HG03064 (cell line): ENCODE data around the gene TBCE.

Experiments used
- ATAC-seq: cut with Tn5 transposase; IDR thresholded peaks from one replicate; pipeline ENCODE4 v1.9.1; 2021; ENCODE audit warnings: low read depth; ENCODE audit not compliant: unreplicated experiment

The TBCE gene

DNA sequence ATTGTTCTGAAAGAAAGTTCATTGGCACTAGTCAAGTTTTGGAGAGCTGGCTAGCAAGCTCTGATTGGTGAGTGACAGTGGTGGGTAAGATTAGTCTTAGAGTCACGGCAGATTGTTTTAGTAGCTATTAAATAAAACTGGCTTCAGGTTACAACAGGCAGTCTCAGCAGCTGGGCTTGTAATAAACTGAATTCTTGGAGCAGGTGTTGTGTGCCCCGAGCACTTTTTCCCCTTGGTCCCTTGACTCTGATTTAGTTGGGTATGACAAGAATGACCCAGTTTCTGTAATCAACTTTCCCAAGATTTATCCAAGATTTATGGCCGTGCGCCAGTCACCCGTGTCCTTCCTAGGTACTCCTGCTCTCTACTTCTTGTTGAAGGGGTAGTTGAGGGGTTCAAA, 40.2 kb downstream of the TBCE start:
- no peak for ATAC-seq

GRCh38 chr1:235408503-235408960, 41.3 kb downstream of the TBCE start:
- ATAC-seq: no peak

GRCh38 chr1:235409042-235409820, 42.0 kb downstream of the TBCE start:
- no peak for ATAC-seq

DNA sequence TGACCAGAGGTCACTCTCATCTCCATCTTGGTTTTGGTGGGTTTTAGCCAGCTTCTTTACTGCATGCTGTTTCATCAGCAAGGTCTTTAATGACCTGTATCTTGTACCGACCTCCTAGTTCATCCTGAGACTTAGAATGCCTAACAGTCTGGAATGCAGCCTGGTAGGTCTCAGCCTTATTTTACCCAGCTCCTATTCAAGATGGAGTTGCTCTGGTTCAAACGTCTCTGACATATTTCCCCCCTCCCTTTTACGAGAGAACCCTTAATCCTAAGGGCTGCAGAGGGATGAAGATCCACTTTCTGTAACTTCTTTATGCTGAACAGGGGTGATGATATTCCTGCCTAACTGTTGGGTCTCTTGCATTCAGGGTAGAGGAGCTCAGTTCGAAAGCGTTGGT, 43.2 kb downstream of the TBCE start:
- ATAC-seq: no peak

DNA sequence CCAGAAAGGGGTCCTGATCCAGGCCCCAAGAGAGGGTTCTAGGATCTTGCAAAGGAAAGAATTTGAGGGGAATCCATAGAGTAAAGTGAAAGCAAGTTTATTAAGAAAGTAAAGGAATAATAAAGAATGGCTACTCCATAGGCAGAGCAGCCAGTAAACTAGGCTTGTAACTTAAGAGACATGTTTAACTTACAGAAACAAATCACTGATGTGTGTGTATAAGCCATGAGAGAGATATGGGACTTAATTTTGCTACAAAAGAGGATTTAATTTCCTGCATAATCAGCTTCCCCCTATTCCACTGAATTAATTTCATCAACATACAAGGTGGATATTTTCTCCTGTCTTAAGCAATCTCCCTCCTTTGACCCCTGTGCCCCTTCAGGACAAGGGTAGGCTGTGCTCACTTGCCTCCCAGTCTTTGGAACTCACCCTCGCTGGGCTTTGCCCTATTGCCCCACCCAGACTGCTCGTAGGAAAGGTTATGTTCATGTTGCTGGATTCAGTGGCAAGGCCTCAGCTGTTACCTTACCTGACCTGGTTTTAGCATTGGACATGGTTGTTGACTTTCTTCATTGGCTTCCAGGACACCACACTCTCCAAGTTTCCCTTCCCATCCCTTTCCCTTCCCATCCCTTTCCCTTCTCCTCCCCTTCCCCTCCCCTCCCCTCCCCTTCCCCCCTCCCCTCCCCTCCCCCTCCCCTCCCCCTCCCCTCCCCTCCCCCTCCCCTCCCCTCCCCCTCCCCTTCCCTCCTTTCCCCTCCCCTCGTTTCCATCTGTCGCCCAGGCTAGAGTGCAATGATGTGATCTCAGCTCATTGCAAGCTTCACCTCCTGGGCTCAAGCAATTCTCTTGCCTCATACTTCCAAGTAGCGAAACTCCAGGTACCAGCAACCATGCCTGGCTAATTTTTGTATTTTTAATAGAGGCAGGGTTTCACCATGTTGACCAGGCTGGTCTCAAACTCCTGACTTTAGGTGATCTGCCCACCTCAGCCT, 44.6 kb downstream of the TBCE start:
- no peak for ATAC-seq

DNA sequence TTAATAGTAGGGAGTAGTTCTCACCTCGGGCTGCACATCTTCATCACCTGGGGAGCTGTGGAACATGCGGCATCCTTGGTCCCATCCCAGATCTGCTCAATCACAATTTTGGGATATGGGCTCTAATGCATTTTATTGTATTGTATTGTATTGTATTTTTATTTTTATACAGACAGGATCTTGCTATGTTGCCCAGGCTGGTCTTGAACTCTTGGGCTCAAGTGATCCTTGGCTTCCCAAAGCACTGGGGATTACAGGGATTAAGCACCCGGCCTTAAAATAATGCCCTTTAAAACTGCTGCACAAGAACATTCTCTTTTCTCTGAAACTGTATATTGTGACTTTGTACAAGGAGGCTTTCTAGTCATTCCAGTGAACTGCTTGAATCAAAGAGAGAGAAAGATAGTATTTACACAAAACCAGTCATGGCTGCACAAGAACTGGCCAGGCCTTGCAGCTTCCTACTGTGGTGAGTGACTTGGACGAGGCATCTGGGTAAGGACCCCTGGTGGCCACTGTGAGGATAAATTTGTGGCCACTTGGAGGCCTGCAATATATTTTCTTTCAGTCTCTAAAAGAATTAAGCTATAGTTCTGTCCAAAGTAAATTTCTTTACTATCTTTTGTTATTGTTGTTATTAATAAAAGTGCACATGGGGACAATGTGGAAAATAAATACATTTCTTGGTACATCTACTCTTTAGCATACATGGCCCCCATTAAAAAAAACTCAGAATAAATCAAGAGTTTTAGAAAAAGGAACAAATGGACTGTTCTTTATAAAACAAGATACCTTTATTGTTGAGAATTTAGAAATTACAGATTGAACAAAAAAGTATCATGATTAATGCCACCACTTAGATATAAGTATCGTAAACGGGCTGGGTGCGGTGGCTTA, 48.0 kb downstream of the TBCE start:
- ATAC-seq: no peak

DNA sequence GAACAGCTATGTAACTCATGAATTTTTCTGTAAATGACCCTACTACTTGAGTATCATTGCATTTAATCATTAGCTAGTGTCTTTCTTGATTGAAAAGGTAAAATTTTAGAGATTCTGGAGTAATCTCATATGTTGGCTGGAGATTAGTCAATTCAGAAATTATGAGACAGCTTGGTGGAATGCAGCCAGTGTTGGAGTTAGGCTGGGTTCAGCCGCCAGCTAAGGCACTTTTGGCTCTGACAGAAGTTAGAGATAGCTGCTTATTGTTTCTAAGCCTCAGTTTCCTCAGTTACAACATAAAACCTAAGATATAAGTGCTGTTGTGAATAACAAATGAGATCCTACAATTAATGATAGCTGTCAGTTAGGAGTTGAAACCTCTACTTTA, 49.4 kb downstream of the TBCE start:
- no peak for ATAC-seq

DNA sequence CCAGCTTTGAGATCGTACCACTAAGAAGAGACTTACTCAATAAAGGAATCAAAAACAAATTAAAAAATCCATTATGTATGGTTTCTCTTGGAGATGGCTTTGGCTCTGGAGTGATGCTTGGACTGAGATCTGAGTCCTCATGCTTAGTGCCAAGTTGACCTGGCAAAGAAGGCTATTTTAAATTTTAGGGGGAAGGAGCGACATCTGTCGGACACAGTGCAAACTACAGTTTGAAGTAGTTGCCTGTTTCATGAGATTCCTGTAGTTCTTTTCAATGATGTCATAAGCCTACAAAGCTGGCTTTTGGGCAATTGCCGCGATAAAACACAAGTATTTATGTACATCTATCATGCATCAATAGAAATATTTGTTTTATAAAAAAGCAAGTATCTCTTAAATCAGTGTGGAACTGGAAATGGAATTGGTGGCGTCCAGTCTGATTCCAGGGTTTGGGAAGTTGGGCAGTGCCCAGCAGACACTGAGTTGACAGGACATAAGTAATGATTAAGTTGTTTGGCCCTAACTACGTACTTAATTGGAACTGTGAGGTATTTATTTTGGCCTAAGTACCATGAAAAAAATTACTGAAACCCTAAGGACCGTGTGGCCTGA, 50.0 kb downstream of the TBCE start:
- ATAC-seq: no peak

- no peak for ATAC-seq
Measured at GRCh38 chr1:235421751-235422150, 54.5 kb downstream of the TBCE start.

DNA sequence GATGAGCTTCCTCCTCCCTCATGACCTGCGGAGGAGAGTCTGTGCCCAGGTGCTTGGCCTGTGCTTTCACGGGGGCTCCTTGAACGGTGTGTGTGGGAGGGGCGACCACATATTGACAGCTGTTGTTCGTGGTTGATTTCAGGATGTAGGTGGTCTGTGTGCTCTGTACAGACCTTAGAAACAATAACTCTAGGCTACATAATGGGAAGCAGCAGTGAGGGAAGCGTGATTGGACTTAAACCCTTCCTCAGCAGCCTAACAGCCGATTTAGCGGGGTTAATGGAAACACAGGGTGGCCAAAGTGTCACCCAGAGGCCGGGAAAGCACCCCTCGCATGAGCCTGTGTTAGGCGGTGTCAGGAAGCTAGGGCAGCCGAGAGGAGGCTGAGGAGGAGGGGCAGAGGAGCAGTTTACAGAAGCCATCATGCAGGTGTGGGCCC, 56.0 kb downstream of the TBCE start:
- ATAC-seq: peak; percentile 68

- ATAC-seq: no peak
Measured at GRCh38 chr1:235424092-235424491, 56.9 kb downstream of the TBCE start.

DNA sequence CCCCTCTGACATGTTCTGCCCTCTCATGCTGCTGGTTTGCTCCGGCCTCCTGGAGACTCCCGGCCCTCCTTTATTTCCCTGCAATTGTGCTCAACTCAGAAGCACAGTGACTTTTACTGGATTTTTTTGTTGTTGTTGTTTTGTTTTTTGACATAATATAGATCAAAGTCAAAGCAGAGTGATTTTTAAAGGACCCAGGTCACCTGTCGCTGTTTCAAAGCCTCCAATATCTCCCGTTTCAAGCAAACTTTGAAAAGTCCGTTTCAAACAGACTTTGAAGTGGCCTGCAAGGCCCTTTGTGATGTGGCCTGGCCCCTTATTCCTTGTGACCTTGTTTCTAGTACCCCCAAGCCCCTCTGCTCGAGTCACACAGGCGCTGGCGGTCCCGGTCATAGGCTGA, 58.1 kb downstream of the TBCE start:
- no peak for ATAC-seq

DNA sequence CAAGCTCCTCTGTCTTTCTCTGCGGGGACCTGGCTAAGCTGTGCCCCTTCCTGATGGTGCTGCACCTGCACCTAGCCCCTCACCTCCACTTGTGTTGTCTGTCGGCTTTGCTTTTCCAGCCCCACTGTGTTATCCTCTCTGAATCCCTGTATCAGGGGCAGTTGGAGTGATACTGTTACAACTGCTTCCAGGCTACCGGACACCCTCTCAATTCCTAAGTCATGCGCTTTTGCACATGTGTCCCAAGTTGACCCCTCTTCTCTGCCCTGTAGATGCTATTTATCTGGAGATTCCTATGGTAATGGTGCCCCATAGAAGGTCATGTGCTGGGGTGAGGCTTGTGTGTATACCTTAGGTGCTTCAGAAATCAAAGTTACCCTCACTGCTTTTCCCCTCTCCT, 58.9 kb downstream of the TBCE start:
- ATAC-seq: no peak

- no peak for ATAC-seq
Measured at GRCh38 chr1:235426680-235427079, 59.5 kb downstream of the TBCE start.

DNA sequence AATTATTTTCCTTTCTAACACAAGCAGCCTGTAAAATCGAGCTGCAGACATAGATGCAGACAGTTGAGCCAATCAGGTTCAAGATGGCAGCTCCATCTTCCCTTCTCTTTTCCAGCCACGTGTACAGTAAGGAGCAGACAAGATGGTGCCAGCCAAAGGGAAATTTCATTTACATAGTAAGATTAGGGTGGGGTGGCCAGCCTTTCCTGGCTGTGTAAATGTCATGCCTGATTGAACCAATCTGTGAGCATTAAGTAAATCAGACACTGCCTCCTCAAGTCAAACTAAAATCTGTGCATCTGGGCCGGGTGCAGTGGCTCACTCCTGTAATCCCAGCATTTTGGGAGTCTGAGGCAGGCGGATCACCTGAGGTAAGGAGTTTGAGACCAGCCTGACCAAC, 60.2 kb downstream of the TBCE start:
- no peak for ATAC-seq

DNA sequence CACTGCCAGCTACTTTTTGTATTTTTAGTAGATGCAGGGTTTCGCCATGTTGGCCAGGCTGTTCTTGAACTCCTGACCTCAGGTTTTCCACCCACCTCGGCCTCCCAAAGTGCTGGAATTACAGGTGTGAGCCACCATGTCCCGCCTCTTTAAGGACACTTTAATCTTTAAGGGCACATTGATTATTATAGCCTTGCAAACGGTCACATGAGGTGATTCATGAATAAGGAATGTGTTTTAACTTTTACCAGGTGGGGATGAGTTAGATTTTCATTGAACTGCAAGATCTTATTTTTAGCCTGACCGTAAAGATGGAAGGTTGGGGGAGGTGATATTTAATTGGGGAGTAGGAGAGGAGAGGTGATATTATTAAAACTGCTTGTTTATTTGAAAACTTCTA, 61.9 kb downstream of the TBCE start:
- ATAC-seq: no peak

- no peak for ATAC-seq
Measured at GRCh38 chr1:235430991-235431390, 63.8 kb downstream of the TBCE start.

DNA sequence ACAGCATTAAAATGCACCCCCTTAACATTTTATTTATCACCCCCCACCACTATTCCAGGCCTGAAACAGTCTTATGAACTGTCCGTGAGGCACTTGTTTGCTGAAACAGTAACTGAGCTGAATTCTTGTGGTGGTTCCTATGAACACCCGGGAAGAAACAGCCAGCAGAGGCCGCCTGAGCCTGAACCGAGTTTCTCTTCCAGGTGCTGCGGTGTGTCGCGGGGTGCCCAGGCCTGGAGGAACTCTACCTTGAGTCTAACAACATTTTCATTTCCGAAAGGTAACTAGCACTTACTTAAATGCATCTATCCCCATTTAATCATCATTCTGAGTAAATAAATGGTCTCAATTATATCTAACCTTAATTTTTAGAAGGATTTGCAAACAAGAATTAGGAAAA, 66.8 kb downstream of the TBCE start:
- no peak for ATAC-seq

DNA sequence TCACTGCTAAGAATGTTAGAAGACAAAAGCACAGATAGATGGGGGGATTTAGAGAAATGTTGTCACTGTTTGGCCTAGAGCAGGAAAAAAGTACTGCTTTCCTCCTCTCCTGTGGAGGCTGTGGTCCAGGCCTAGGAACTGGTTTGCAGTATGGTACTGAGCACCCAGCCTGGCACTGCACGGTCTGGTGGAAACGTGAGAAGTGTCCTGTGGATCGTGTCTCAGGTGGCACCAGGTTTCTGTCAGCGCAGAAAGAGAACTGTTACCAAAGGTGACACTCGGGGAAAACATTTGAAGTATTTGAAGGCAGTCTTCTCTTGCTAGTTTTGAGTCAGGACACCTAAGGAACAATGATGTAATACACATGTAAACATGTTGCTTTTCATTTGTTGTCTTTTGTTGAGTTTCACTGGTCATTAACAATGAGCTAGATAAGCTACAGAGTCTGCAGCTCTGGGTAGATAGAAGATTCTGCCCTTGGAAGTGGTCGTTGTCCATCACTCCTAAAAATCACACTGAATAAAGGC, 74.0 kb downstream of the TBCE start:
- ATAC-seq: no peak
